OCI-LY3 (cell line): ENCODE results near the gene NBEA.

Source experiments
- EZH2phosphoT487 ChIP-seq: fragments of 200-600 bp; shearing (Covaris generic); IDR thresholded peaks from 2 replicates; pipeline ENCODE4 v1.6.1; 2018; ENCODE audit warnings: antibody characterized with exemption, mixed run types, low read depth
- TF ChIP-seq, protein P1 (sequence below): fragments of 200-600, 300-600 bp; sonication (generic); IDR thresholded peaks from 2 replicates; pipeline ENCODE4 v1.5.1; 2014; ENCODE audit warnings: antibody characterized with exemption, low read length, low read depth

DNA sequence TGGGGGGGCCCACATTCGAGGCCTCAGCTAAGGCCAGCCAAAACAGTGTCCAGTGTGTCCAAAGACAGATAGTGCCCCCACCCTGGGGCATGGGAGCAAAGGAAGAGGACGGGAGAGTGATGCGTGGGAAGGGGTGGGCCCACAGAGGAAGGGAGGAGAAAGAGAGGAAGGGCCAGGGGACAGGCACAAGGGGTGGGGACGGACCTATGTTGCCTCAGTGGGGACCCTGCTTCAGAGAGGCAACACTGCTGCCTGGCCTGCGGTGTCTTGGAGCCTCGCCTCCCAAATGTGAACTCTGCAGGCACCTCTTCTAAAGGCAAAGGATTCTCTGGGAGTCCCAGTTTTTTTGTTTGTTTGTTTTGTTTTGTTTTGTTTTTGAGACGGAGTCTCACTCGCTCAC, 764.7 kb downstream of the NBEA start:
- TF ChIP-seq, protein P1, sequence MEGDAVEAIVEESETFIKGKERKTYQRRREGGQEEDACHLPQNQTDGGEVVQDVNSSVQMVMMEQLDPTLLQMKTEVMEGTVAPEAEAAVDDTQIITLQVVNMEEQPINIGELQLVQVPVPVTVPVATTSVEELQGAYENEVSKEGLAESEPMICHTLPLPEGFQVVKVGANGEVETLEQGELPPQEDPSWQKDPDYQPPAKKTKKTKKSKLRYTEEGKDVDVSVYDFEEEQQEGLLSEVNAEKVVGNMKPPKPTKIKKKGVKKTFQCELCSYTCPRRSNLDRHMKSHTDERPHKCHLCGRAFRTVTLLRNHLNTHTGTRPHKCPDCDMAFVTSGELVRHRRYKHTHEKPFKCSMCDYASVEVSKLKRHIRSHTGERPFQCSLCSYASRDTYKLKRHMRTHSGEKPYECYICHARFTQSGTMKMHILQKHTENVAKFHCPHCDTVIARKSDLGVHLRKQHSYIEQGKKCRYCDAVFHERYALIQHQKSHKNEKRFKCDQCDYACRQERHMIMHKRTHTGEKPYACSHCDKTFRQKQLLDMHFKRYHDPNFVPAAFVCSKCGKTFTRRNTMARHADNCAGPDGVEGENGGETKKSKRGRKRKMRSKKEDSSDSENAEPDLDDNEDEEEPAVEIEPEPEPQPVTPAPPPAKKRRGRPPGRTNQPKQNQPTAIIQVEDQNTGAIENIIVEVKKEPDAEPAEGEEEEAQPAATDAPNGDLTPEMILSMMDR, result no peak
- no peak for TF ChIP-seq EZH2phosphoT487
